Measurements from ENCODE around the gene MAP1B.

DNA sequence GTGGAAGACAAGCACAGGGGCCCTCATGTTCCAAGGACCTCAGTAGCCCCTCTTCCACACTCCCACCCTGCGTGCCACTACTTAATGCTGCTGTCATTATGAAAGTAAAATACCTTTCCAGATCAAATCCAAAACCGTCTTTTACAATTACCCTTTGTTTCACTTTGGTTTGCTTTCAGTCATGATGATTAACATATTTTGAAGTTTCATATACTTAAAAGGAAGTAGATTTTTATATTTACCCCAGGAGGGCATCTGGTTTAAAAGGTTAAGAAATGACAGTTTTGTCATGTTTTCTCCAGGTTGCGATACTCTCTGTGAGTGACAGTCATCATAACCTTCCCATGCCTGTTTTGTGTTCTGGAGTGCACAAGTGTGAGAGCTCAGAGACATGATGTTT, 13.5 kb upstream of the MAP1B start:
- TF ChIP-seq, protein P1, sequence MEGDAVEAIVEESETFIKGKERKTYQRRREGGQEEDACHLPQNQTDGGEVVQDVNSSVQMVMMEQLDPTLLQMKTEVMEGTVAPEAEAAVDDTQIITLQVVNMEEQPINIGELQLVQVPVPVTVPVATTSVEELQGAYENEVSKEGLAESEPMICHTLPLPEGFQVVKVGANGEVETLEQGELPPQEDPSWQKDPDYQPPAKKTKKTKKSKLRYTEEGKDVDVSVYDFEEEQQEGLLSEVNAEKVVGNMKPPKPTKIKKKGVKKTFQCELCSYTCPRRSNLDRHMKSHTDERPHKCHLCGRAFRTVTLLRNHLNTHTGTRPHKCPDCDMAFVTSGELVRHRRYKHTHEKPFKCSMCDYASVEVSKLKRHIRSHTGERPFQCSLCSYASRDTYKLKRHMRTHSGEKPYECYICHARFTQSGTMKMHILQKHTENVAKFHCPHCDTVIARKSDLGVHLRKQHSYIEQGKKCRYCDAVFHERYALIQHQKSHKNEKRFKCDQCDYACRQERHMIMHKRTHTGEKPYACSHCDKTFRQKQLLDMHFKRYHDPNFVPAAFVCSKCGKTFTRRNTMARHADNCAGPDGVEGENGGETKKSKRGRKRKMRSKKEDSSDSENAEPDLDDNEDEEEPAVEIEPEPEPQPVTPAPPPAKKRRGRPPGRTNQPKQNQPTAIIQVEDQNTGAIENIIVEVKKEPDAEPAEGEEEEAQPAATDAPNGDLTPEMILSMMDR (IDR thresholded peaks at IDR 0.05; ENCODE audit: poor library complexity), result no peak
- TF ChIP-seq EZH2 (IDR thresholded peaks at IDR 0.05; ENCODE audit: borderline replicate concordance) (no peak), EZH2phosphoT487 (IDR thresholded peaks at IDR 0.05; ENCODE audit: low read depth, severe bottlenecking, unreplicated experiment) (no peak)

Data from hepatocyte (in vitro differentiated cells).